ENCODE results near the gene LRRC3C. TPM values are rescaled to one million over a fixed set of nuclear protein-coding genes. Genes with fewer than 3 reads are reported as not detected.

The LRRC3C gene
- total RNA-seq, 3 donors from 2014 or later, result not detected

DNA sequence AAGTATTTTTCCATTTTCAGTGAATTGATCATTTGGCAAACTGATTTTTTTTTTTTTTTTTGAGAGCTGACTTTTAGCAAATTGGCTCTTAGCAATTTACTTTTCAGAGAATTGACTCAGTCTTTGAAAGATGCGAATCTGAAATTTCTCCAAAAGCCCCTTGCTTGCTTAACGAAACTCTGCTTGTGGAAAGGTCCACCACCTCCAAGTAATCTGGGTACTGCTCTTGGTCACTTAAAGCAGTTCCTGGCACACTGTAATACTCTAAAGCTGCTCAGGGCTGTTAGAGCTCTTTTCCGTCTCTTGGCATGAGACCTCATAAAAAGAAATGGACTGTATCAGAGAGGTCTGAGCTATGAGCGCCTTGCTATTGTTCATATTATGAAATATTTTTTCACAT lies 12.0 kb upstream of the LRRC3C start:
- no peak for DNase-seq
- H3K9me3 ChIP-seq, result no peaks in the 10 kb centered on the region
- intact Hi-C loops (cut with DNase I, micrococcal nuclease), result no loop called here
- TF ChIP-seq, protein P1, sequence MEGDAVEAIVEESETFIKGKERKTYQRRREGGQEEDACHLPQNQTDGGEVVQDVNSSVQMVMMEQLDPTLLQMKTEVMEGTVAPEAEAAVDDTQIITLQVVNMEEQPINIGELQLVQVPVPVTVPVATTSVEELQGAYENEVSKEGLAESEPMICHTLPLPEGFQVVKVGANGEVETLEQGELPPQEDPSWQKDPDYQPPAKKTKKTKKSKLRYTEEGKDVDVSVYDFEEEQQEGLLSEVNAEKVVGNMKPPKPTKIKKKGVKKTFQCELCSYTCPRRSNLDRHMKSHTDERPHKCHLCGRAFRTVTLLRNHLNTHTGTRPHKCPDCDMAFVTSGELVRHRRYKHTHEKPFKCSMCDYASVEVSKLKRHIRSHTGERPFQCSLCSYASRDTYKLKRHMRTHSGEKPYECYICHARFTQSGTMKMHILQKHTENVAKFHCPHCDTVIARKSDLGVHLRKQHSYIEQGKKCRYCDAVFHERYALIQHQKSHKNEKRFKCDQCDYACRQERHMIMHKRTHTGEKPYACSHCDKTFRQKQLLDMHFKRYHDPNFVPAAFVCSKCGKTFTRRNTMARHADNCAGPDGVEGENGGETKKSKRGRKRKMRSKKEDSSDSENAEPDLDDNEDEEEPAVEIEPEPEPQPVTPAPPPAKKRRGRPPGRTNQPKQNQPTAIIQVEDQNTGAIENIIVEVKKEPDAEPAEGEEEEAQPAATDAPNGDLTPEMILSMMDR (IDR thresholded peaks at IDR 0.05), result no peak
- H3K4me3 ChIP-seq, result no peak overlapping the region
- H3K4me1 ChIP-seq (ENCODE audit: low read depth), result peaks cover 11% of the 10 kb centered on the region
- peaks cover 7% of the 10 kb centered on the region for H3K36me3 ChIP-seq (ENCODE audit: low read depth)
- ATAC-seq, result no peak

DNA sequence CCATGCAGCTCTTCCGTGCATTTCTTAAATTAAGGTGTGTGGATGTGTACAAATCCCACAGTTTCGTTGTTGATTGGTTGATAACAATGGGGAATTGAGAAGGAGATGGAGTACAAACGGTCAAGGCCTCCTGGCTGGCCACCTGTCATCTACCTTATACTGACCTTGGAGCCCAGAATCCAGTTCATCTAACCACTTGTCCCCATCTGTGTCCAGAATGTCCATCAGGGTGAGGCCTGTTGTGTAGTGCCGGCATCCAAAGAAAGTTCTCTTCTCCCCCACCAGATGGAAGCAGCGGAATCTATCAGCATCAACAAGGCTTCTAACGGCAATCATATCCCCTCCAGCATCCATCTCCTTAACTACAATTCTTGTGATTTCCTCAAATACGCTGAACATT lies 10.6 kb upstream of the LRRC3C start:
- Histone ChIP-seq H3K9me3 (no peaks in the 10 kb centered on the region), H3K4me3 (no peak overlapping the region), H3K4me1 (ENCODE audit: low read depth) (peaks cover 11% of the 10 kb centered on the region), H3K36me3 (ENCODE audit: low read depth) (peaks cover 3% of the 10 kb centered on the region)
- TF ChIP-seq, protein P1 (IDR thresholded peaks at IDR 0.05), result no peak
- intact Hi-C loops (cut with DNase I, micrococcal nuclease), result no loop called here
- DNase-seq (no peak), ATAC-seq (peak; percentile 24)

DNA sequence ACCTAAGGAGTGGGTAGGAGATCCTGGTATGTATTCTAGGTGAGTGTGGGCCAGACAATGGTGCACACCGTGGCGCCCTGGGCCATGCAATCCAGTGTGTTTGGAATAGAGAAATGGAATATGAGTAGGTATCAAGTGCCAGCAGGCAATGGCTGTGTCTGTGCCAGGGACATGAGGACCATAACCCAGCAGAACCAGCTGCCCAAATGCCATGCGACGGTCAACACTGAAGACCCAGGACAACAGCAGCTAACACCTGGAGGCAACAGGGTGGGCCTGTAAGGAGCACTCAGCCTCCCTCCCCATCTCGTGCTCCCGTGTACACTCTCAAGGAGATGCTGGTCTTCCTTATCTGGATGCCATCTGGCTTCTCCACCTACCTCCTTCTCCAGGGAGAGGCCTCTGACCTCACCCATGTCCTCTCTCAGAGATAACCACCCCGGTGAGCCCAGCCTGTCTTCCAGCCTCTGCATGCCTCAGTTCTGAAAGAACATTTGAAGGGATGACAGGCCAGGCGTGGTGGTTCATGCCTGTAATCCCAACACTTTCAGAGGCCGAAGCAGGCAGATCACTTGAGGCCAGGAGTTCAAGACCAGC lies 8.3 kb upstream of the LRRC3C start:
- Histone ChIP-seq H3K9me3 (no peaks in the 10 kb centered on the region), H3K4me1 (ENCODE audit: low read depth) (peaks cover 11% of the 10 kb centered on the region), H3K4me3 (no peak overlapping the region), H3K36me3 (ENCODE audit: low read depth) (peaks cover 7% of the 10 kb centered on the region)
- DNase-seq (no peak), ATAC-seq (peak; percentile 13)
- TF ChIP-seq, protein P1 (IDR thresholded peaks at IDR 0.05), result no peak
- intact Hi-C loops (cut with DNase I, micrococcal nuclease), result no loop called here

DNA sequence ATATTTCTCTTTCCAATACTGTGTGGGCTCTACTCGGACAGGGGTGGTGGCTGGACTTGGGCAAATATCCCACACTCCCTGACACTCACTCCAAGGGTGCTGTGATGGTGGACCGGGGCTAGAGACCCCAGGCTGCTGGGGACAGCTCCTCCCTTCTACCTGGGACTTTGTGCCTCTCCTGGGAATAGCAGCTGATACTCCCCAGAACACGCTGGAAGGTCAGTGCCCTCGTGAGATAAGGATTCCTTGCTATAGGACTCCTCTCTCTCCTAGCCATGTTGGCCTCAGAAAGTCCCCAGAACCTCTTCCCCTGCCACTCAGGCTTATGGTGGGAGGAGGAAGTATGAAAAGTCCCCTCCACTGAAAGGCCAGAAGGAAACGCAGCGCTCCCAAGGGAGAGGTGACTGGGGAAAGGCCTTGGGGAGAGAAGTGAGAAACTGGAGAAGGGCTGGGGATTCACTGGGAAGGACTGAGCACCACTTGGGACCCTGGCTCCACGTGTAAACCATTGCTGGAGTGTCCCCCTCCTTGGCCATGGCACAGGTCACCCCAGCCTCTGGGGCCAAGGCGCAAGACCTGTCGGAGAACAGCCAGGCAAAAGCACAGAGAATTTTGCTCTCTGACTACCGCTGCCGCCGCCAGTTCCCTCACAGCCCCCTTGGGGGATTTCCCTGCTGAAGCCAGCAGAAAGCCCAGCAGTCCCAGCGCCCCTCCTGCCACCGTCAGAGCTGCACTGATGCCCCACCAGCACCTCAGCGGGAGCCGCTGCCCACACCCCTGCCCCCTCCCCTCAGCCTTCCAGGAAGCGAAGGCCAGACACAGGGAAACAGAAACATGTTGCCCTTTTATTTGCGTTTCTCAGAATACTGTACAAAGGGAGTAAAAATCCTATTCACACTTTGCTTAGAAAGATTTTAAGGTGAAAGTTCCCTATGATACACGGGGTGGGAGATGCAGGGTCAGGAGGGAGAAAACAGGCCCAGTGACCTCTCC lies 7.0 kb upstream of the LRRC3C start:
- Histone ChIP-seq H3K4me1 (ENCODE audit: low read depth) (peaks cover 12% of the 10 kb centered on the region), H3K4me3 (no peak overlapping the region), H3K36me3 (ENCODE audit: low read depth) (peaks cover 7% of the 10 kb centered on the region), H3K9me3 (no peaks in the 10 kb centered on the region)
- no peak for ATAC-seq
- intact Hi-C loops (cut with DNase I, micrococcal nuclease), result no loop called here
- TF ChIP-seq, protein P1 (IDR thresholded peaks at IDR 0.05), result no peak
- DNase-seq, result peak in 1 of 3 donors; percentile 55

DNA sequence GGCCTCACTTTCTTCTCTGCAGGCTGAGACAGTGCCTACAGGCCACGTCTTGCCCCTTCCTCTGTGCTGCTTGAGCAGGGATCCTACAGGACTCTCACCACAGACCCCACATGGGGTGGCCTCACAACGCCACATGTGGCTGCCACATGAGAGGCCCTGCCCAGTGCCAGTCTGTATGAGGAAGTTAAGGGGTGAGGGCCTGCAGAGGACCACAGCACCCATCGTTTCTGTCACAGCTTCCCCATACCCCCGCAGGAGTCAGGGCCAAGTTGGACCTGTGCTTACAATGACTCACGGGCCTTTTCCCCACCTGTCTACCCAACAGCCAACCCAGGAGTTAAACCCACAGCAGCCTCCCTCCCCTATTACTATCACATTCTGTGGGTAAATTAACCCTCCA lies 6.2 kb upstream of the LRRC3C start:
- intact Hi-C loops (cut with DNase I, micrococcal nuclease), result no loop called here
- Histone ChIP-seq H3K4me1 (ENCODE audit: low read depth) (peaks cover 20% of the 10 kb centered on the region), H3K4me3 (no peak overlapping the region), H3K9me3 (no peaks in the 10 kb centered on the region), H3K36me3 (ENCODE audit: low read depth) (peaks cover 7% of the 10 kb centered on the region)
- no peak for ATAC-seq
- no peak for DNase-seq
- TF ChIP-seq, protein P1 (IDR thresholded peaks at IDR 0.05), result no peak

Data from mucosa of descending colon (tissue), 3 donors.